K562 (cell line): ENCODE data around the gene AP5Z1. TPM values are rescaled to one million over a fixed set of nuclear protein-coding genes. Genes with fewer than 3 reads are reported as not detected.
A peak's percentile ranks its signal among the peaks of the same experiment; 100 is the strongest.

Source experiments
- ADNP ChIP-seq: fragments of 200-800 bp; sonication (Bioruptor generic); IDR thresholded peaks from 2 replicates; pipeline ENCODE4 v1.6.1; 2016; ENCODE audit warnings: missing genetic modification characterization, missing compliant biosample characterization
- BRD4 ChIP-seq: fragments of 200-600 bp; sonication (generic); IDR thresholded peaks from 2 replicates; pipeline ENCODE4 v1.6.1; 2017; ENCODE audit warnings: inconsistent platforms
- CXXC5 ChIP-seq: fragments of 250-450 bp; sonication (Bioruptor Pico); IDR thresholded peaks from 2 replicates; pipeline ENCODE4 v1.8.0; 2022; ENCODE audit warnings: inconsistent platforms, mild to moderate bottlenecking, moderate library complexity
- GABPA ChIP-seq: fragments of 200-800 bp; sonication (Bioruptor generic); conservative IDR thresholded peaks from 2 replicates; pipeline ENCODE4 v1.6.1; 2016; ENCODE audit warnings: low read depth, missing genetic modification characterization, missing compliant biosample characterization
- KLF16 ChIP-seq: IDR thresholded peaks from 2 replicates; pipeline ENCODE4 v1.6.1; 2016; ENCODE audit warnings: antibody characterized with exemption
- MYBL2 ChIP-seq, 2 experiments: fragments of 450-650 bp in 1 of 2; sonication (generic) in 1 of 2; formaldehyde crosslinking in 1 of 2; IDR thresholded peaks; 2 replicates each; pipeline versions ENCODE4 v1.6.1 to v1.8.1; 2017 to 2022; ENCODE audit warnings: borderline replicate concordance in 1 of 2, inconsistent platforms in 1 of 2, low read depth in 1 of 2, mild to moderate bottlenecking in 1 of 2, missing genetic modification reagents in 1 of 2, moderate library complexity in 1 of 2
- MYC ChIP-seq, 2 experiments: fragments of 250-450 bp in 1 of 2; sonication (Bioruptor Pico) in 1 of 2; IDR thresholded peaks; 2 replicates each; pipeline versions ENCODE4 v1.5.1 to v1.6.1; 2012 to 2021; ENCODE audit warnings: low read depth in 2 of 2, borderline replicate concordance in 1 of 2, improper control_type of control experiment in 1 of 2, low read length in 1 of 2, mild to moderate bottlenecking in 1 of 2, moderate library complexity in 1 of 2
- NBN ChIP-seq: fragments of 450-650 bp; IDR thresholded peaks from 2 replicates; pipeline ENCODE4 v1.6.1; 2016; ENCODE audit warnings: low read depth, mild to moderate bottlenecking
- PHB2 ChIP-seq: fragments of 450-650 bp; IDR thresholded peaks from 2 replicates; pipeline ENCODE4 v1.6.1; 2017; ENCODE audit warnings: low read depth
- POLR2G ChIP-seq: fragments of 200-400 bp; formaldehyde crosslinking; IDR thresholded peaks from 2 replicates; pipeline ENCODE4 v1.6.1; 2017; ENCODE audit warnings: low read depth, mild to moderate bottlenecking, antibody characterized with exemption, low read length, moderate library complexity
- PRMT5 ChIP-seq: sonication (generic); formaldehyde crosslinking; IDR thresholded peaks from 2 replicates; pipeline ENCODE4 v1.5.0; 2020; ENCODE audit warnings: missing genetic modification reagents
- PTBP1 ChIP-seq: fragments of 200-400 bp; formaldehyde crosslinking; IDR thresholded peaks from 2 replicates; pipeline ENCODE4 v1.6.1; 2017; ENCODE audit warnings: low read depth, low read length
- RFX5 ChIP-seq: IDR thresholded peaks from 2 replicates; pipeline ENCODE4 v1.6.1; 2011; ENCODE audit warnings: low read depth, mild to moderate bottlenecking, improper control_type of control experiment, low read length
- SMC3 ChIP-seq: conservative IDR thresholded peaks from 2 replicates; pipeline ENCODE4 v1.6.1; 2011; ENCODE audit warnings: low read depth, low read length, improper control_type of control experiment; ENCODE audit not compliant: insufficient read depth
- SNIP1 ChIP-seq: fragments of 450-650 bp; IDR thresholded peaks from 2 replicates; pipeline ENCODE4 v1.7.1; 2017; ENCODE audit warnings: low read depth, mild to moderate bottlenecking
- ZKSCAN3 ChIP-seq: fragments of 250-450 bp; sonication (Bioruptor Pico); IDR thresholded peaks from 2 replicates; pipeline ENCODE4 v1.4.0; 2020
- ZNF263 ChIP-seq: sonication (generic); formaldehyde crosslinking; IDR thresholded peaks from 2 replicates; pipeline ENCODE4 v1.8.0; 2022; ENCODE audit warnings: mild to moderate bottlenecking, missing genetic modification reagents, borderline replicate concordance
- ZNF3 ChIP-seq: fragments of 250-450 bp; sonication (Bioruptor Pico); IDR thresholded peaks from 2 replicates; pipeline ENCODE4 v1.5.0; 2021; ENCODE audit warnings: mild to moderate bottlenecking, moderate library complexity
- ZNF57 ChIP-seq: fragments of 450-650 bp; formaldehyde crosslinking; IDR thresholded peaks from 2 replicates; pipeline ENCODE4 v1.4.0; 2020; ENCODE audit warnings: mild to moderate bottlenecking, moderate library complexity
- ZNF695 ChIP-seq: fragments of 450-650 bp; formaldehyde crosslinking; IDR thresholded peaks from 2 replicates; pipeline ENCODE4 v1.4.0; 2020; ENCODE audit warnings: mild to moderate bottlenecking, moderate library complexity
- ZNF717 ChIP-seq: fragments of 250-450 bp; sonication (Bioruptor Pico); IDR thresholded peaks from 2 replicates; pipeline ENCODE4 v1.5.0; 2021
- polyA plus RNA-seq, 8 experiments: library from polyadenylated mRNA; depleted of rRNA in 4 of 8; stranded (reverse) in 5 of 8; unstranded in 3 of 8; fragments of >200 nt; fragmentation: Nextera tagmentation in 2 of 8; fragmentation: Illumina TruSeq in 1 of 8; extraction: Ambion mirVana in 2 of 8; extraction: Trizol in 1 of 8; gene quantifications; 2 replicates each; pipeline versions ENCODE4 v1.2.1 to v1.2.3, GENCODE V29; 2011 to 2014; ENCODE audit warnings: inconsistent platforms in 1 of 8, missing spikeins in 1 of 8
- total RNA-seq, 7 experiments: library from RNA; depleted of rRNA in 6 of 7; stranded (reverse); fragments of >200 nt in 6 of 7; fragmentation: Illumina TruSeq in 2 of 7; extraction: Trizol in 2 of 7; gene quantifications; 2 replicates each; pipeline versions ENCODE4 v1.2.1 to v1.2.3, GENCODE V29; 2011 to 2021; ENCODE audit warnings: low replicate concordance in 1 of 7
- TF ChIP-seq, protein P1 (sequence below): sonication (generic); formaldehyde crosslinking; IDR thresholded peaks from 2 replicates; pipeline ENCODE4 v1.8.1; 2023; ENCODE audit warnings: mild to moderate bottlenecking, missing genetic modification reagents
- TF ChIP-seq, protein P2 (sequence below), 3 experiments: IDR thresholded peaks in 2 of 3; conservative IDR thresholded peaks in 1 of 3; 2 replicates each; pipeline ENCODE4 v1.5.1; 2011 to 2012; ENCODE audit warnings: low read length in 3 of 3, mild to moderate bottlenecking in 3 of 3, control low read depth in 2 of 3, improper control_type of control experiment in 1 of 3, inconsistent platforms in 1 of 3, low read depth in 1 of 3, mixed read lengths in 1 of 3, moderate library complexity in 1 of 3; ENCODE audit not compliant: insufficient read depth in 2 of 3
- TF ChIP-seq, protein P3 (sequence below): fragments of 250-450 bp; sonication (Bioruptor Pico); IDR thresholded peaks from 2 replicates; pipeline ENCODE4 v1.4.0; 2020; ENCODE audit warnings: mild to moderate bottlenecking, moderate library complexity

AP5Z1 gene
- total and polyA plus RNA-seq, 9 of the 15 experiments (the other 6 are each of a cell fraction or from before 2014, with no cell fraction given) = 0.06 to 31.1 (median 6.4) TPM

DNA sequence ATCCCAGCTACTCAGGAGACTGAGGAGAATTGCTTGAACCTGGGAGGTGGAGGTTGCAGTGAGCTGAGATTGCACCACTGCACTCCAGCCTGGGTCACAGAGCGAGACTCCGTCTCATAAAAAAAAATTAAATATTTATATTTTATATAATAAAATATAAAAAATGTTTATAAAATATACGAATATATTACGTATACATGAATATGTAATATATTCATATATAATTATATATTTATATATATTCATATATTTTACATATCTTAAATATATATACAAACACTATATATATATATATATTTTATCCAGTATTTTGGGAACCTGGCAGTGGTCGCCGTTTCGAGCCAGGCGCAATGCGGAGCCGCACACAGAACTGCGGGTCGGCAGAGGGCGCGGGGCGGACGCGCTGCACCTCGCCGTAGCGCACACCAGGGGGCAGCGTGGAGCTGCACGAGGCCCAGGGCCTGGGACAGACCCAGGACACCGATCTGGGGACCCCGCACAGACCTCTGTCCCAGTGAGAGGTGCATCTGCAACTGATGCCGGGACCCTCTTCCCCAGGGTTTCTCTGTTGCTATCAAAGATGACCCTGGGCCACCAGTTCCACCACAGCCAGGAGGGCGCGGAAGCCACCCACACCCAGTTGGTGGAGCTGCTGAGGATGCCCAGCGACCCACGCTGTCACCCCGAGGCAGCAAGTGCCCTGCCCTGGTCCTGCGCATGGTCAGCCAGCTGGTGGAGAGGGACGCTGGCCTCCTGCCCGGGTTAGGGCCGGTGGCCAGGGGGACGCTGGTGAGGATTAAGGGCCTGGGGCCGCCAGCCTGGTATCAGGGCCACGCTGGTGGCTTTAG lies 22.7 kb downstream of the AP5Z1 start (continued):
- no peak for TF ChIP-seq BRD4
- TF ChIP-seq PRMT5 = no peak
- peak; percentile 90 for TF ChIP-seq SMC3
- TF ChIP-seq ZNF3 (CRISPR knock-in tag) = no peak
- peak; percentile 22; the same call in 1 of the 2 replicates for TF ChIP-seq KLF16
- no peak for TF ChIP-seq NBN
- no peak for TF ChIP-seq ADNP (tag)
- TF ChIP-seq GABPA = no peak
- no peak for TF ChIP-seq RFX5
- peak; percentile 25; the same call in 1 of the 2 replicates for TF ChIP-seq CXXC5 (CRISPR knock-in tag)
- TF ChIP-seq ZNF57 (CRISPR knock-in tag) = no peak
- TF ChIP-seq ZKSCAN3 (CRISPR knock-in tag) = no peak
- TF ChIP-seq ZNF695 (CRISPR knock-in tag) = no peak
- TF ChIP-seq SNIP1 = no peak
- TF ChIP-seq, protein P1, sequence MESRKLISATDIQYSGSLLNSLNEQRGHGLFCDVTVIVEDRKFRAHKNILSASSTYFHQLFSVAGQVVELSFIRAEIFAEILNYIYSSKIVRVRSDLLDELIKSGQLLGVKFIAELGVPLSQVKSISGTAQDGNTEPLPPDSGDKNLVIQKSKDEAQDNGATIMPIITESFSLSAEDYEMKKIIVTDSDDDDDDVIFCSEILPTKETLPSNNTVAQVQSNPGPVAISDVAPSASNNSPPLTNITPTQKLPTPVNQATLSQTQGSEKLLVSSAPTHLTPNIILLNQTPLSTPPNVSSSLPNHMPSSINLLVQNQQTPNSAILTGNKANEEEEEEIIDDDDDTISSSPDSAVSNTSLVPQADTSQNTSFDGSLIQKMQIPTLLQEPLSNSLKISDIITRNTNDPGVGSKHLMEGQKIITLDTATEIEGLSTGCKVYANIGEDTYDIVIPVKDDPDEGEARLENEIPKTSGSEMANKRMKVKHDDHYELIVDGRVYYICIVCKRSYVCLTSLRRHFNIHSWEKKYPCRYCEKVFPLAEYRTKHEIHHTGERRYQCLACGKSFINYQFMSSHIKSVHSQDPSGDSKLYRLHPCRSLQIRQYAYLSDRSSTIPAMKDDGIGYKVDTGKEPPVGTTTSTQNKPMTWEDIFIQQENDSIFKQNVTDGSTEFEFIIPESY = 0 out of 2 replicates have a peak, but pooled peaks have one; percentile 33
- no peak for TF ChIP-seq PTBP1
- TF ChIP-seq, protein P2, sequence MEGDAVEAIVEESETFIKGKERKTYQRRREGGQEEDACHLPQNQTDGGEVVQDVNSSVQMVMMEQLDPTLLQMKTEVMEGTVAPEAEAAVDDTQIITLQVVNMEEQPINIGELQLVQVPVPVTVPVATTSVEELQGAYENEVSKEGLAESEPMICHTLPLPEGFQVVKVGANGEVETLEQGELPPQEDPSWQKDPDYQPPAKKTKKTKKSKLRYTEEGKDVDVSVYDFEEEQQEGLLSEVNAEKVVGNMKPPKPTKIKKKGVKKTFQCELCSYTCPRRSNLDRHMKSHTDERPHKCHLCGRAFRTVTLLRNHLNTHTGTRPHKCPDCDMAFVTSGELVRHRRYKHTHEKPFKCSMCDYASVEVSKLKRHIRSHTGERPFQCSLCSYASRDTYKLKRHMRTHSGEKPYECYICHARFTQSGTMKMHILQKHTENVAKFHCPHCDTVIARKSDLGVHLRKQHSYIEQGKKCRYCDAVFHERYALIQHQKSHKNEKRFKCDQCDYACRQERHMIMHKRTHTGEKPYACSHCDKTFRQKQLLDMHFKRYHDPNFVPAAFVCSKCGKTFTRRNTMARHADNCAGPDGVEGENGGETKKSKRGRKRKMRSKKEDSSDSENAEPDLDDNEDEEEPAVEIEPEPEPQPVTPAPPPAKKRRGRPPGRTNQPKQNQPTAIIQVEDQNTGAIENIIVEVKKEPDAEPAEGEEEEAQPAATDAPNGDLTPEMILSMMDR (IDR thresholded peaks at IDR 0.05 in 2 of 3, conservative IDR thresholded peaks at IDR 0.05 in 1 of 3; ENCODE audit: insufficient read depth in 2 of 3, low read depth in 1 of 3, low read length in 3 of 3) = peak; percentile 87 to 99 (median 99)
- no peak for TF ChIP-seq MYBL2 (IDR thresholded peaks at IDR 0.05; ENCODE audit: low read depth)
- TF ChIP-seq MYBL2 (CRISPR knock-in tag; IDR thresholded peaks at IDR 0.05; ENCODE audit: borderline replicate concordance) = no peak
- no peak for TF ChIP-seq PHB2
- TF ChIP-seq, protein P3, sequence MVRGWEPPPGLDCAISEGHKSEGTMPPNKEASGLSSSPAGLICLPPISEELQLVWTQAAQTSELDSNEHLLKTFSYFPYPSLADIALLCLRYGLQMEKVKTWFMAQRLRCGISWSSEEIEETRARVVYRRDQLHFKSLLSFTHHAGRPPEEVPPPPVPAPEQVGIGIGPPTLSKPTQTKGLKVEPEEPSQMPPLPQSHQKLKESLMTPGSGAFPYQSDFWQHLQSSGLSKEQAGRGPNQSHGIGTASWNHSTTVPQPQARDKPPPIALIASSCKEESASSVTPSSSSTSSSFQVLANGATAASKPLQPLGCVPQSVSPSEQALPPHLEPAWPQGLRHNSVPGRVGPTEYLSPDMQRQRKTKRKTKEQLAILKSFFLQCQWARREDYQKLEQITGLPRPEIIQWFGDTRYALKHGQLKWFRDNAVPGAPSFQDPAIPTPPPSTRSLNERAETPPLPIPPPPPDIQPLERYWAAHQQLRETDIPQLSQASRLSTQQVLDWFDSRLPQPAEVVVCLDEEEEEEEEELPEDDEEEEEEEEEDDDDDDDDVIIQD (CRISPR knock-in tag) = no peak
- peak; percentile 63 for TF ChIP-seq POLR2G
- TF ChIP-seq ZNF263 (CRISPR knock-in tag) = no peak
- no peak for TF ChIP-seq ZNF717 (CRISPR knock-in tag)
- peak; percentile 67 for TF ChIP-seq MYC (IDR thresholded peaks at IDR 0.05; ENCODE audit: low read depth, low read length)
- TF ChIP-seq MYC (CRISPR knock-in tag; IDR thresholded peaks at IDR 0.05; ENCODE audit: borderline replicate concordance, low read depth) = no peak
